NK-92 (cell line): ENCODE measurements around the gene FOXD4L3.
"Not testable (repeated sequence)": the region's sequence is repeated elsewhere in the genome, so short reads cannot be mapped to it uniquely, and the experiment has no call there.

Source experiments
- DNase-seq: peaks from one replicate; lab custom pipeline; 2025; ENCODE audit not compliant: unreplicated experiment; lab: John Stamatoyannopoulos, UW

The FOXD4L3 gene

DNA sequence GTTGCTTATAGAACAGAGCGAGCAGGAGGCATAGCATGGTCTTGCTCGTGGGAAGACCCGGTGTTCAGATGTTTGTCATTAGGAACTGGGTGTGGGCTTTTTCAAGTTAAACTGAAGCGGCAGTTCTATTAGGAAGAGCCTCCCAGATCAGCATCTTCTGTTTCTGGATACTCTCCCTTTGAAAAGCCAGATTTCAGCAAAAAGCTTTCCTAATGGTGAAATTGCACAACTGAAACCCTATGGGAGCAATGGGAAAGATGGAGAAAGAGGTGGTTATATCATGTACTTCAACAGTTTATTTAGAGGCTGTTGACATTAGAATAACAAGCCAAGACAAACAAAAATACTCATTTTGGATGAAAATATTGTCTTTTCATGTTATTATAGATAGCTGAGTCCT, 41.3 kb downstream of the FOXD4L3 start:
- not testable (repeated sequence) for DNase-seq

DNA sequence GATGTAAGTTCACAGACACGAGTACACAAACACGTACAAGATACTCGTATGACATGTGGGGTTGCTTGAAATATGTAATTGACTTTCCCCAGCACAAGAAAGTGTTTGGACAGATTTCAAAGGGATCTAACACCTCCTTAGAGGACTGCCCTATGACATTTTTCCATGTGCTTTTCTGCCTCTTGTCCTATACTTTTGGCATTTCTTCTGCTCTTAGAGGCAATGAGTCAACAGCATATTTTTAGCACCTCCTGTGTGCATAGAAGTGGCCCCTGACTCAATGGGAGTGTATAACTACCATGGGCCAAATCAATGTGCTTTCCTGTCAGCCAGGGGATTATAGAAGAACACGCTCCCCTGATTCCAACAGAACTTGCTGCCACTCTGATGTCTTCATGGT, 49.0 kb downstream of the FOXD4L3 start:
- not testable (repeated sequence) for DNase-seq
